ENCODE results near the gene FGD4.

Gene FGD4

GRCh38 chr12:32395026-32395425 is 4.3 kb upstream of the FGD4 start:
- Mint-ChIP-seq H3K4me3 (no peak overlapping the region), H3K9me3 (no peaks in the 10 kb centered on the region), H3K36me3 (peaks cover 0 to 3% of the 10 kb centered on the region in 2 donors), H3K27me3 (peaks cover 12 to 38% of the 10 kb centered on the region in 2 donors), H3K4me1 (peaks cover 0 to 12% of the 10 kb centered on the region in 2 donors), H3K27ac (no peak overlapping the region)
- no peak for ATAC-seq (replicated peaks)
- no peak for DNase-seq

DNA sequence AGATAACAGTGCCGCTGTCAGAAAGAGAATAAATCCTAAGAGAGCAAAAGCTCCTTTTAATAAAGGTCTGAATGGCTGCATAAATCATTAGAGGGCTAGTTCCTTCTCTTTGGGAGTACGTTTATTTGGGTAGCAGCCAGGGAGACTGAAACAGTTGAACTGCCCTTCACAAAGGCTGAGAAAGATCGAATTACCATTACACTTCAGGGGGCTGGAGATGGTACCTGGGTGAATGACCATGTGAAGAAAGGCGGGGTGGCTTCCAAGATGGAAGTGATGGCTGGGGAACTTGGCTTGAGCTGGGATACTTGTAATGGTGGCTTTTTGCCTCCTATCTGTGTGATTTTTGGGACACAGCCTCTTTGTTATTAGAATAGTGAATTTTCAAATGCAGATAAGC is 1.7 kb upstream of the FGD4 start:
- Mint-ChIP-seq H3K9me3 (no peaks in the 10 kb centered on the region), H3K4me3 (no peak overlapping the region), H3K4me1 (peaks cover 2 to 9% of the 10 kb centered on the region in 2 donors), H3K27ac (no peak overlapping the region), H3K27me3 (peaks cover 21 to 37% of the 10 kb centered on the region in 2 donors), H3K36me3 (no peaks in the 10 kb centered on the region)
- DNase-seq (no peak), ATAC-seq (replicated peaks) (no peak)

- no peak for DNase-seq
- no peak for ATAC-seq (replicated peaks)
- no peaks in the 10 kb centered on the region for H3K36me3 Mint-ChIP-seq
- no peaks in the 10 kb centered on the region for H3K9me3 Mint-ChIP-seq
- no peak overlapping the region for H3K27ac Mint-ChIP-seq
- H3K4me3 Mint-ChIP-seq: no peak overlapping the region
- peaks cover 2 to 13% of the 10 kb centered on the region in 2 donors for H3K4me1 Mint-ChIP-seq
- H3K27me3 Mint-ChIP-seq: peaks cover 21 to 37% of the 10 kb centered on the region in 2 donors
Observed at GRCh38 chr12:32398181-32398580, 1.2 kb upstream of the FGD4 start.

- H3K4me3 Mint-ChIP-seq: peak overlapping the region; percentile 87 to 98
- ATAC-seq (replicated peaks): no peak
- H3K36me3 Mint-ChIP-seq: no peaks in the 10 kb centered on the region
- no peak overlapping the region for H3K27ac Mint-ChIP-seq
- no peaks in the 10 kb centered on the region for H3K9me3 Mint-ChIP-seq
- DNase-seq: no peak
- peaks cover 23 to 37% of the 10 kb centered on the region in 2 donors for H3K27me3 Mint-ChIP-seq
- peaks cover 2 to 13% of the 10 kb centered on the region in 2 donors for H3K4me1 Mint-ChIP-seq
Observed at GRCh38 chr12:32398816-32399369, 465 bp upstream of the FGD4 start.

GRCh38 chr12:32400114-32400672 is 835 bp downstream of the FGD4 start:
- no peaks in the 10 kb centered on the region for H3K9me3 Mint-ChIP-seq
- H3K4me1 Mint-ChIP-seq: peaks cover 2 to 13% of the 10 kb centered on the region in 2 donors
- peak overlapping the region; percentile 55 to 87 for H3K4me3 Mint-ChIP-seq
- H3K27me3 Mint-ChIP-seq: peaks cover 24 to 37% of the 10 kb centered on the region in 2 donors
- H3K27ac Mint-ChIP-seq: no peak overlapping the region
- DNase-seq (no peak), ATAC-seq (replicated peaks) (no peak)
- H3K36me3 Mint-ChIP-seq: no peaks in the 10 kb centered on the region

DNA sequence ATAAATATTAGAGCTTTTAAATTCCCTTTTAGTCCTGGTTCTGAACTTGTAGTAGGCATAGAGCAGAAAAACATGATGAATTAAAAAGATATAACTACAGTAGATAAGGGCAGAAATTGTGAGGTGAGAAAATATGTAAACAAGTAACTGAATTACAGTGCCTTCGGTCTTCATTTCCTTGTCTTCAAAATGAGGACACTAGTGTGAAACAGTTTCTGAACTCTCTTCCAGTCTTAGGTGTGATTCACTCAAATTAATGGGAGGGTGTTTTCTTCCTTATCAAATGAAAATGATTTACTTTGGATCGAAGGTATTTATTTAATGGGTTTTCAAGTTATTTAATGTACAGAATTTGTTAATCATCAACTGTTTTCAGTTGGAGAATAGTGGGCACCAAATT is 1.5 kb downstream of the FGD4 start:
- peaks cover 2 to 13% of the 10 kb centered on the region in 2 donors for H3K4me1 Mint-ChIP-seq
- DNase-seq (no peak), ATAC-seq (replicated peaks) (no peak)
- H3K9me3 Mint-ChIP-seq: no peaks in the 10 kb centered on the region
- no peak overlapping the region for H3K4me3 Mint-ChIP-seq
- no peak overlapping the region for H3K27ac Mint-ChIP-seq
- peaks cover 24 to 37% of the 10 kb centered on the region in 2 donors for H3K27me3 Mint-ChIP-seq
- H3K36me3 Mint-ChIP-seq: no peaks in the 10 kb centered on the region

GRCh38 chr12:32402170-32402569 is 2.8 kb downstream of the FGD4 start:
- ATAC-seq (replicated peaks) (no peak), DNase-seq (no peak)
- no peaks in the 10 kb centered on the region for H3K9me3 Mint-ChIP-seq
- peaks cover 2 to 13% of the 10 kb centered on the region in 2 donors for H3K4me1 Mint-ChIP-seq
- no peaks in the 10 kb centered on the region for H3K36me3 Mint-ChIP-seq
- peaks cover 25 to 38% of the 10 kb centered on the region in 2 donors for H3K27me3 Mint-ChIP-seq
- no peak overlapping the region for H3K27ac Mint-ChIP-seq
- H3K4me3 Mint-ChIP-seq: no peak overlapping the region

DNA sequence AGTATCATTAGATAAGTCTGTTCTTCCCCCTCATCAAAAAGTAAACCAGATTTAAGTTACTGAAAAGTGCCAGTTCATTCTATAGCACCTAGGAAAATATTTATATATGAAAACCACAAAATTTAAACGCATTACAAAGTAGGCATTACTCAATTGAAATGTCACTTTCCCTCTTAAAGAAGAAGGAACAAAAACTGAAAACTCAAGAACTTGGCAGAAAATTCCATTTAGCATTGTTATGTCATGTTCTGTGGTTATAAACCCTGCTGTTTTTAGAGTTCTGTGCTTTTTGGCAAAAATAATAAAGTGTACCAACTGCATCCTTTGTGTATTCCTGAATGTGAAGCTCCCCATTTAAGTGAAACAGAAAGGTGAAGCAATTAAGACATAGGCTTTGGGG is 3.6 kb downstream of the FGD4 start:
- Mint-ChIP-seq H3K27ac (no peak overlapping the region), H3K36me3 (no peaks in the 10 kb centered on the region), H3K9me3 (no peaks in the 10 kb centered on the region), H3K4me3 (no peak overlapping the region), H3K4me1 (peaks cover 2 to 13% of the 10 kb centered on the region in 2 donors), H3K27me3 (peaks cover 28 to 38% of the 10 kb centered on the region in 2 donors)
- DNase-seq (no peak), ATAC-seq (replicated peaks) (no peak)

- peaks cover 0 to 9% of the 10 kb centered on the region in 2 donors for H3K4me1 Mint-ChIP-seq
- no peak overlapping the region for H3K4me3 Mint-ChIP-seq
- DNase-seq (no peak), ATAC-seq (replicated peaks) (no peak)
- no peak overlapping the region for H3K27ac Mint-ChIP-seq
- H3K27me3 Mint-ChIP-seq: peaks cover 18 to 20% of the 10 kb centered on the region in 2 donors
- H3K9me3 Mint-ChIP-seq: no peaks in the 10 kb centered on the region
- no peaks in the 10 kb centered on the region for H3K36me3 Mint-ChIP-seq
Observed at GRCh38 chr12:32407795-32408194, 8.4 kb downstream of the FGD4 start.

DNA sequence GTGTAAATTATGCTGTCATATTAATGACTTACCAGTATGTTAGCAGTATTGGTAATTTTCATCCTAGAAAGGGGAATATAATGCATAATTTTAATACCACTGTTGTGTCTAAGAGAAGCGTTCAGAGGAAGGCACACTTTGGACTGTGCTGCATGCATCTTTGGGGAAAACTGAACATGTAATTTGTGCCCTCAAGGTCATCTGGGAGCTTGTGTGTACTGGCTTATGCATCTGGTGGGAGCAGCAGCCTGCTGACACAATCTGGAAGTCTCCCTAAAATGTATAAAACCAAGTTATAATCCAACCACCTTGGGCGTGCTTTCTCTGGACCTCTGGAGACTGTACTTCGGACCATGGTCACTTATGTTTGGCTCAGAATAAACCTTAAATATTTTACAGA is 14.1 kb downstream of the FGD4 start:
- Mint-ChIP-seq H3K27me3 (peaks cover 8 to 10% of the 10 kb centered on the region in 2 donors), H3K36me3 (no peaks in the 10 kb centered on the region), H3K4me1 (peaks cover 0 to 6% of the 10 kb centered on the region in 2 donors), H3K9me3 (no peaks in the 10 kb centered on the region), H3K27ac (no peak overlapping the region), H3K4me3 (no peak overlapping the region)
- no peak for DNase-seq
- no peak for ATAC-seq (replicated peaks)

- ATAC-seq (replicated peaks): no peak
Observed at GRCh38 chr12:32418221-32418620, 18.9 kb downstream of the FGD4 start.

GRCh38 chr12:32418903-32419519 is 19.7 kb downstream of the FGD4 start:
- no peak for ATAC-seq (replicated peaks)
- H3K27ac Mint-ChIP-seq: no peak overlapping the region
- peaks cover 0 to 2% of the 10 kb centered on the region in 2 donors for H3K4me1 Mint-ChIP-seq
- H3K4me3 Mint-ChIP-seq: no peak overlapping the region
- no peak for DNase-seq
- no peaks in the 10 kb centered on the region for H3K9me3 Mint-ChIP-seq
- no peaks in the 10 kb centered on the region for H3K27me3 Mint-ChIP-seq
- no peaks in the 10 kb centered on the region for H3K36me3 Mint-ChIP-seq

More at GRCh38 chr12:32418221-32418620, 18.9 kb downstream of the FGD4 start:
- H3K27ac Mint-ChIP-seq: no peak overlapping the region
- no peaks in the 10 kb centered on the region for H3K27me3 Mint-ChIP-seq
- no peaks in the 10 kb centered on the region for H3K9me3 Mint-ChIP-seq
- H3K4me1 Mint-ChIP-seq: peaks cover 0 to 2% of the 10 kb centered on the region in 2 donors
- no peak overlapping the region for H3K4me3 Mint-ChIP-seq
- H3K36me3 Mint-ChIP-seq: no peaks in the 10 kb centered on the region
- no peak for DNase-seq

DNA sequence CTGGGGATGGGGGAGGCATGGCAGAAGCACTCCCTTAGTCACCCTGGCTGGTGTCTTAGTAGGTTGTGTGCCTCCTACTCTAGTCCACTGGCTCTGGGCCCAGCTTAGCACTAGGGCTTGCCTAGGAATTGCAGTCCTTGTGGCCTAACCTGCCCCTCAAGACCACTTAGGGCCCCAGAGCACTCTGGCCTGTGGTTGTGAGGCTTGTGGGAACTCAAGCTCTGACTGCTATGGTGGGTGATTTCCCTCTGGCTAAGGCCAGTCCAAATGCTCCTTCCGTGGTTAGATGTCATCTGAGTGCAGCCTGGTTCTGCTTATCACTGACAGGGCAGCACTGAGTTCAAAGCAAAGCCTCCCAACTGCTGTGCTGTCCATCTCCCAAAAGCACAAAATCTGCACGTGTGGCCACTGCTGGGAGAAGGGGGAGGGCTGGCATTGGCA is 20.2 kb downstream of the FGD4 start:
- Mint-ChIP-seq H3K27ac (no peak overlapping the region), H3K27me3 (no peaks in the 10 kb centered on the region), H3K4me1 (peaks cover 0 to 2% of the 10 kb centered on the region in 2 donors), H3K36me3 (no peaks in the 10 kb centered on the region), H3K4me3 (no peak overlapping the region), H3K9me3 (peaks cover 0 to under 1% of the 10 kb centered on the region in 2 donors)
- DNase-seq (no peak), ATAC-seq (replicated peaks) (peak; percentile 71 to 78)

- no peak overlapping the region for H3K4me3 Mint-ChIP-seq
- no peak for DNase-seq
- H3K4me1 Mint-ChIP-seq: peaks cover 0 to 2% of the 10 kb centered on the region in 2 donors
- H3K27ac Mint-ChIP-seq: no peak overlapping the region
- H3K9me3 Mint-ChIP-seq: peaks cover 0 to 1% of the 10 kb centered on the region in 2 donors
- no peak for ATAC-seq (replicated peaks)
- H3K36me3 Mint-ChIP-seq: no peaks in the 10 kb centered on the region
- H3K27me3 Mint-ChIP-seq: no peaks in the 10 kb centered on the region
Observed at GRCh38 chr12:32420356-32420755, 21.0 kb downstream of the FGD4 start.

- DNase-seq: no peak
Observed at GRCh38 chr12:32423559-32423958, 24.2 kb downstream of the FGD4 start.

More at GRCh38 chr12:32423559-32423958, 24.2 kb downstream of the FGD4 start:
- no peak overlapping the region for H3K4me3 Mint-ChIP-seq
- peaks cover 2 to 9% of the 10 kb centered on the region in 2 donors for H3K36me3 Mint-ChIP-seq
- no peak for ATAC-seq (replicated peaks)
- no peak overlapping the region for H3K27ac Mint-ChIP-seq
- H3K4me1 Mint-ChIP-seq: peaks cover 0 to 2% of the 10 kb centered on the region in 2 donors
- H3K27me3 Mint-ChIP-seq: peaks cover 12 to 15% of the 10 kb centered on the region in 2 donors
- H3K9me3 Mint-ChIP-seq: peaks cover 16 to 17% of the 10 kb centered on the region in 2 donors

All from stimulated activated naive B cell treated with anti-CD40 and anti-IgM and Interleukin-4, amounts not matched to agents 10 μg/mL and 1 μg/mL and 100 μg/mL, for 72 hours (primary cell).